Measurements from ENCODE around the gene SECISBP2. TPM values are rescaled to one million over a fixed set of nuclear protein-coding genes. Genes with fewer than 3 reads are reported as not detected.

Gene SECISBP2
- total RNA-seq, 4 donors from 2014 or later = 66.6 to 152 (median 101) TPM

- Histone ChIP-seq H3K27me3 (no peaks in the 10 kb centered on the region), H3K4me3 (no peak overlapping the region), H3K4me1 (no peaks in the 10 kb centered on the region), H3K36me3 (peaks cover 0 to 93% (median 0%) of the 10 kb centered on the region in 3 donors), H3K9me3 (no peaks in the 10 kb centered on the region), H3K27ac (no peak overlapping the region)
- TF ChIP-seq CTCF (IDR thresholded peaks at IDR 0.05) (no peak), POLR2A (IDR thresholded peaks at IDR 0.05) (no peak)
- DNase-seq = no peak
These were observed 38.5 kb downstream of the SECISBP2 start for GRCh38 chr9:89356782-89357181.

GRCh38 chr9:89357331-89358197, 39.3 kb downstream of the SECISBP2 start:
- TF ChIP-seq POLR2A (IDR thresholded peaks at IDR 0.05) (no peak), CTCF (IDR thresholded peaks at IDR 0.05) (no peak)
- no peaks in the 10 kb centered on the region for H3K9me3 ChIP-seq
- no peak for DNase-seq
- H3K36me3 ChIP-seq = peaks cover 0 to 97% (median 0%) of the 10 kb centered on the region in 3 donors
- H3K27me3 ChIP-seq = no peaks in the 10 kb centered on the region
- H3K4me1 ChIP-seq = no peaks in the 10 kb centered on the region
- no peak overlapping the region for H3K4me3 ChIP-seq
- no peak overlapping the region for H3K27ac ChIP-seq

GRCh38 chr9:89358376-89358916, 40.1 kb downstream of the SECISBP2 start:
- H3K27me3 ChIP-seq = no peaks in the 10 kb centered on the region
- no peak overlapping the region for H3K4me3 ChIP-seq
- H3K4me1 ChIP-seq = no peaks in the 10 kb centered on the region
- no peaks in the 10 kb centered on the region for H3K9me3 ChIP-seq
- no peak overlapping the region for H3K27ac ChIP-seq
- no peak for DNase-seq
- TF ChIP-seq CTCF (IDR thresholded peaks at IDR 0.05) (no peak), POLR2A (IDR thresholded peaks at IDR 0.05) (no peak)
- peaks cover 0 to 91% (median 0%) of the 10 kb centered on the region in 3 donors for H3K36me3 ChIP-seq

- H3K27ac ChIP-seq = no peak overlapping the region
These were observed 40.7 kb downstream of the SECISBP2 start for GRCh38 chr9:89358985-89359384.

GRCh38 chr9:89359751-89360261, 41.5 kb downstream of the SECISBP2 start:
- Histone ChIP-seq H3K27ac (no peak overlapping the region), H3K27me3 (no peaks in the 10 kb centered on the region), H3K36me3 (peaks cover 0 to 78% (median 0%) of the 10 kb centered on the region in 3 donors), H3K4me3 (no peak overlapping the region), H3K4me1 (no peaks in the 10 kb centered on the region), H3K9me3 (no peaks in the 10 kb centered on the region)
- peak in 1 of 3 donors; percentile 37 for DNase-seq
- TF ChIP-seq CTCF (IDR thresholded peaks at IDR 0.05) (no peak), POLR2A (IDR thresholded peaks at IDR 0.05) (no peak)

More at GRCh38 chr9:89358985-89359384, 40.7 kb downstream of the SECISBP2 start:
- Histone ChIP-seq H3K27me3 (no peaks in the 10 kb centered on the region), H3K4me3 (no peak overlapping the region), H3K9me3 (no peaks in the 10 kb centered on the region), H3K36me3 (peaks cover 0 to 86% (median 0%) of the 10 kb centered on the region in 3 donors), H3K4me1 (no peaks in the 10 kb centered on the region)
- TF ChIP-seq CTCF (IDR thresholded peaks at IDR 0.05) = no peak
- no peak for TF ChIP-seq POLR2A (IDR thresholded peaks at IDR 0.05)
- DNase-seq = no peak

Measured in Peyer's patch (tissue), 4 donors.